Duodenal mucosa (tissue), 2 donors: ENCODE data around the gene ENO1.
A peak's percentile ranks its signal among the peaks of the same experiment; 100 is the strongest.
"Not testable (repeated sequence)": the region's sequence is repeated elsewhere in the genome, so short reads cannot be mapped to it uniquely, and the experiment has no call there.

Experiments
- H3K27ac ChIP-seq: one replicate; pipeline ENCODE4 v1.7.0; 2013; ENCODE audit warnings: low read depth, low read length
- H3K27me3 ChIP-seq, 2 donors: one replicate each; pipeline ENCODE4 v1.7.0; 2013; ENCODE audit warnings: low read length in 2 of 2, control low read depth in 1 of 2; ENCODE audit not compliant: insufficient read depth in 2 of 2, control insufficient read depth in 1 of 2
- H3K36me3 ChIP-seq, 2 donors: one replicate each; pipeline ENCODE4 v1.7.0; 2013; ENCODE audit warnings: low read length in 2 of 2, control low read depth in 1 of 2; ENCODE audit not compliant: insufficient read depth in 2 of 2, control insufficient read depth in 1 of 2
- H3K4me1 ChIP-seq, 2 donors: one replicate each; pipeline ENCODE4 v1.7.0; 2013; ENCODE audit warnings: low read length in 2 of 2, control low read depth in 1 of 2; ENCODE audit not compliant: insufficient read depth in 2 of 2, control insufficient read depth in 1 of 2
- H3K4me3 ChIP-seq, 2 donors: one replicate each; pipeline ENCODE4 v1.7.0; 2013; ENCODE audit warnings: low read length in 2 of 2, low read depth in 1 of 2
- H3K9ac ChIP-seq, 2 donors: one replicate each; pipeline ENCODE4 v1.7.0; 2013; ENCODE audit warnings: low read length in 2 of 2, low read depth in 1 of 2
- H3K9me3 ChIP-seq, 2 donors: one replicate each; pipeline ENCODE4 v1.7.0; 2013; ENCODE audit warnings: low read length in 2 of 2, control low read depth in 1 of 2; ENCODE audit not compliant: control insufficient read depth in 1 of 2

ENO1 gene

GRCh38 chr1:8822373-8823294 lies 55.9 kb downstream of the ENO1 start:
- no peaks in the 10 kb centered on the region for H3K27me3 ChIP-seq
- H3K9me3 ChIP-seq: no peaks in the 10 kb centered on the region
- peaks cover 12 to 14% of the 10 kb centered on the region in 2 donors for H3K4me1 ChIP-seq
- no peak overlapping the region for H3K4me3 ChIP-seq
- no peaks in the 10 kb centered on the region for H3K36me3 ChIP-seq
- H3K27ac ChIP-seq: no peak overlapping the region
- H3K9ac ChIP-seq: no peak overlapping the region

GRCh38 chr1:8821084-8821483 lies 57.4 kb downstream of the ENO1 start:
- peaks cover 19 to 20% of the 10 kb centered on the region in 2 donors for H3K4me1 ChIP-seq

DNA sequence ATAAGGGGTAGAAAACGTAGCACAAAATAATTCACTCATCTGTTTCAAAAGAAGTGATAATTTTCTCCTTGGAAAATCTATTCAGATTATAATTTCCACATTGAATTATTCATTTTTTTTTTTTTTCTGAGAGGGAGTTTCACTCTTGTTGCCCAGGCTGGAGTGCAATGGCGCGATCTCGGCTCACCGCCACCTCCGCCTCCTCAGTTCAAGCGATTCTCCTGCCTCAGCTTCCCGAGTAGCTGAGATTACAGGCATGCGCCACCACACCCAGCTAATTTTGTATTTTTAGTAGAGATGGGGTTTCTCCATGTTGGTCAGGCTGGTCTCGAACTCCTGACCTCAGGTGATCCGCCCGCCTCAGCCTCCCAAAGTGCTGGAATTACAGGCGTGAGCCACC lies 59.7 kb downstream of the ENO1 start:
- not testable (repeated sequence) for H3K27ac ChIP-seq, H3K9me3 ChIP-seq, H3K27me3 ChIP-seq, H3K36me3 ChIP-seq
- peaks cover 26 to 34% of the 10 kb centered on the region in 2 donors for H3K4me1 ChIP-seq
- peak overlapping the region in 1 of 2 donors; percentile 75 for H3K4me3 ChIP-seq
- H3K9ac ChIP-seq: peak overlapping the region in 1 of 2 donors; percentile 48

More at GRCh38 chr1:8821084-8821483, 57.4 kb downstream of the ENO1 start:
- Histone ChIP-seq H3K27me3 (no peaks in the 10 kb centered on the region), H3K36me3 (no peaks in the 10 kb centered on the region), H3K9me3 (no peaks in the 10 kb centered on the region), H3K4me3 (no peak overlapping the region), H3K27ac (no peak overlapping the region), H3K9ac (no peak overlapping the region)

GRCh38 chr1:8818325-8818775 lies 60.1 kb downstream of the ENO1 start:
- H3K36me3 ChIP-seq: no peaks in the 10 kb centered on the region
- H3K4me1 ChIP-seq: peaks cover 26 to 37% of the 10 kb centered on the region in 2 donors
- H3K4me3 ChIP-seq: peak overlapping the region; percentile 57 to 75
- peak overlapping the region; percentile 85 for H3K27ac ChIP-seq
- no peaks in the 10 kb centered on the region for H3K9me3 ChIP-seq
- H3K9ac ChIP-seq: peak overlapping the region; percentile 48 to 67
- no peaks in the 10 kb centered on the region for H3K27me3 ChIP-seq

- no peaks in the 10 kb centered on the region for H3K9me3 ChIP-seq
- peaks cover 22 to 38% of the 10 kb centered on the region in 2 donors for H3K4me1 ChIP-seq
- peak within 1 kb of the TSS; percentile 92 for H3K27ac ChIP-seq
- peak within 1 kb of the TSS; percentile 92 to 95 for H3K9ac ChIP-seq
- peak within 1 kb of the TSS; percentile 85 to 91 for H3K4me3 ChIP-seq
- H3K27me3 ChIP-seq: no peaks in the 10 kb centered on the region
- H3K36me3 ChIP-seq: no peaks in the 10 kb centered on the region
Measured at GRCh38 chr1:8817412-8818324, 60.8 kb downstream of the ENO1 start, which contains the start of gene RERE. RERE (minus strand) TSS chr1:8817640.

GRCh38 chr1:8816831-8817411 lies 61.6 kb downstream of the ENO1 start:
- Histone ChIP-seq H3K4me3 (peak overlapping the region; percentile 85 to 91), H3K9ac (peak overlapping the region; percentile 92 to 95), H3K4me1 (peaks cover 20 to 36% of the 10 kb centered on the region in 2 donors), H3K27ac (peak overlapping the region; percentile 92), H3K36me3 (no peaks in the 10 kb centered on the region), H3K9me3 (no peaks in the 10 kb centered on the region), H3K27me3 (no peaks in the 10 kb centered on the region)

GRCh38 chr1:8816264-8816663 lies 62.2 kb downstream of the ENO1 start:
- Histone ChIP-seq H3K9ac (peak overlapping the region; percentile 92 to 95), H3K4me1 (peaks cover 20 to 36% of the 10 kb centered on the region in 2 donors), H3K9me3 (no peaks in the 10 kb centered on the region), H3K27me3 (no peaks in the 10 kb centered on the region), H3K36me3 (no peaks in the 10 kb centered on the region), H3K4me3 (peak overlapping the region; percentile 85 to 91), H3K27ac (peak overlapping the region; percentile 27)

- Histone ChIP-seq H3K4me1 (peaks cover 20 to 36% of the 10 kb centered on the region in 2 donors), H3K27me3 (no peaks in the 10 kb centered on the region), H3K4me3 (peak overlapping the region; percentile 8 to 85), H3K27ac (peak overlapping the region; percentile 2), H3K36me3 (no peaks in the 10 kb centered on the region), H3K9ac (no peak overlapping the region), H3K9me3 (no peaks in the 10 kb centered on the region)
Measured at GRCh38 chr1:8815582-8816151, 62.8 kb downstream of the ENO1 start.

GRCh38 chr1:8814865-8815264 lies 63.6 kb downstream of the ENO1 start:
- Histone ChIP-seq H3K27ac (no peak overlapping the region), H3K9me3 (no peaks in the 10 kb centered on the region), H3K27me3 (no peaks in the 10 kb centered on the region), H3K4me3 (no peak overlapping the region), H3K4me1 (peaks cover 20 to 36% of the 10 kb centered on the region in 2 donors), H3K36me3 (no peaks in the 10 kb centered on the region), H3K9ac (no peak overlapping the region)
